Neural cell (in vitro differentiated cells): ENCODE measurements around the gene THBD. TPM values are rescaled to one million over a fixed set of nuclear protein-coding genes. Genes with fewer than 3 reads are reported as not detected.

Experiments used
- H2AFZ ChIP-seq: fragments of 200-600, 300-800 bp; sonication (generic), shearing (Covaris generic); 2 replicates; pipeline ENCODE4 v1.6.0; 2014; ENCODE audit warnings: low read depth, mild to moderate bottlenecking, antibody characterized with exemption, low read length, moderate library complexity
- H3F3A ChIP-seq: fragments of 200-600 bp; shearing (Covaris generic); 2 replicates; pipeline ENCODE4 v1.6.1; 2016; ENCODE audit warnings: mild to moderate bottlenecking, moderate library complexity, mixed read lengths, antibody characterized with exemption, low read length; ENCODE audit not compliant: insufficient read depth, poor library complexity, severe bottlenecking
- H3K27ac ChIP-seq: fragments of 200-600, 300-800 bp; sonication (generic), shearing (Covaris generic); 2 replicates; pipeline ENCODE4 v1.5.1; 2014; ENCODE audit warnings: mild to moderate bottlenecking, low read length, moderate library complexity
- H3K27me3 ChIP-seq: fragments of 300-800, 200-600 bp; sonication (generic), shearing (Covaris generic); 2 replicates; pipeline ENCODE4 v1.6.0; 2014; ENCODE audit warnings: mild to moderate bottlenecking, low read depth, low read length, moderate library complexity; ENCODE audit not compliant: insufficient read depth
- H3K36me3 ChIP-seq: fragments of 300-800, 200-600 bp; sonication (generic), shearing (Covaris generic); 2 replicates; pipeline ENCODE4 v1.5.1; 2014; ENCODE audit warnings: mild to moderate bottlenecking, antibody characterized with exemption, low read length, moderate library complexity; ENCODE audit not compliant: insufficient read depth
- H3K4me2 ChIP-seq: fragments of 300-800, 200-600 bp; sonication (generic), shearing (Covaris generic); 2 replicates; pipeline ENCODE4 v1.6.0; 2014; ENCODE audit warnings: mild to moderate bottlenecking, low read length
- H3K4me3 ChIP-seq: fragments of 300-800, 200-600 bp; sonication (generic), shearing (Covaris generic); 2 replicates; pipeline ENCODE4 v1.5.1; 2014; ENCODE audit warnings: mild to moderate bottlenecking, low read length, moderate library complexity
- H3K79me2 ChIP-seq: fragments of 200-600 bp; shearing (Covaris generic); replicated peaks from 2 replicates; pipeline ENCODE4 v1.6.0; 2014; ENCODE audit warnings: mild to moderate bottlenecking, low read length, moderate library complexity; ENCODE audit not compliant: insufficient read depth
- H3K9ac ChIP-seq: fragments of 300-800, 200-600 bp; sonication (generic), shearing (Covaris generic); 2 replicates; pipeline ENCODE4 v1.6.1; 2016; ENCODE audit warnings: mild to moderate bottlenecking, low read length, mixed read lengths
- H3K9me2 ChIP-seq: fragments of 200-600 bp; shearing (Covaris generic); 2 replicates; pipeline ENCODE4 v1.6.1; 2016; ENCODE audit warnings: mild to moderate bottlenecking, low read length, mixed read lengths; ENCODE audit not compliant: insufficient read depth
- H3K9me3 ChIP-seq: fragments of 200-600, 300-800 bp; sonication (generic), shearing (Covaris generic); 2 replicates; pipeline ENCODE4 v1.6.1; 2016; ENCODE audit warnings: mild to moderate bottlenecking, mixed run types, low read length, moderate library complexity, mixed read lengths
- H4K20me1 ChIP-seq: fragments of 200-600 bp; shearing (Covaris generic); 2 replicates; pipeline ENCODE4 v1.6.1; 2016; ENCODE audit warnings: mild to moderate bottlenecking, mixed run types; ENCODE audit not compliant: insufficient read depth
- EP300 ChIP-seq: fragments of 450-650 bp; conservative IDR thresholded peaks from 2 replicates; pipeline ENCODE4 v1.6.1; 2014; ENCODE audit warnings: antibody characterized with exemption, mild to moderate bottlenecking, moderate library complexity; ENCODE audit not compliant: poor library complexity, severe bottlenecking
- EZH2 ChIP-seq: fragments of 200-600, 300-800 bp; shearing (Covaris generic), sonication (generic); IDR thresholded peaks from 2 replicates; pipeline ENCODE4 v1.6.1; 2014; ENCODE audit warnings: antibody characterized with exemption, low read length, borderline replicate concordance, mild to moderate bottlenecking; ENCODE audit not compliant: insufficient read depth, poor library complexity, severe bottlenecking
- POLR2AphosphoS5 ChIP-seq: IDR thresholded peaks from 2 replicates; pipeline ENCODE4 v1.6.1; 2012
- RAD21 ChIP-seq: fragments of 450-650 bp; conservative IDR thresholded peaks from 2 replicates; pipeline ENCODE4 v1.6.1; 2014; ENCODE audit warnings: antibody characterized with exemption, mild to moderate bottlenecking, moderate library complexity
- polyA plus RNA-seq: library from polyadenylated mRNA; depleted of rRNA; stranded (reverse); fragments of >200 nt; gene quantifications from 2 replicates; pipeline ENCODE4 v1.2.3, GENCODE V29; 2014
- TF ChIP-seq, protein P1 (sequence below): IDR thresholded peaks from 2 replicates; pipeline ENCODE4 v1.6.1; 2012; ENCODE audit warnings: borderline replicate concordance
- TF ChIP-seq, protein P2 (sequence below): fragments of 450-650 bp; IDR thresholded peaks from 2 replicates; pipeline ENCODE4 v1.5.1; 2014; ENCODE audit warnings: antibody characterized with exemption, mild to moderate bottlenecking, moderate library complexity; ENCODE audit not compliant: poor library complexity, severe bottlenecking

THBD gene
- polyA plus RNA-seq, 1 donor from 2014 or later, result not detected

DNA sequence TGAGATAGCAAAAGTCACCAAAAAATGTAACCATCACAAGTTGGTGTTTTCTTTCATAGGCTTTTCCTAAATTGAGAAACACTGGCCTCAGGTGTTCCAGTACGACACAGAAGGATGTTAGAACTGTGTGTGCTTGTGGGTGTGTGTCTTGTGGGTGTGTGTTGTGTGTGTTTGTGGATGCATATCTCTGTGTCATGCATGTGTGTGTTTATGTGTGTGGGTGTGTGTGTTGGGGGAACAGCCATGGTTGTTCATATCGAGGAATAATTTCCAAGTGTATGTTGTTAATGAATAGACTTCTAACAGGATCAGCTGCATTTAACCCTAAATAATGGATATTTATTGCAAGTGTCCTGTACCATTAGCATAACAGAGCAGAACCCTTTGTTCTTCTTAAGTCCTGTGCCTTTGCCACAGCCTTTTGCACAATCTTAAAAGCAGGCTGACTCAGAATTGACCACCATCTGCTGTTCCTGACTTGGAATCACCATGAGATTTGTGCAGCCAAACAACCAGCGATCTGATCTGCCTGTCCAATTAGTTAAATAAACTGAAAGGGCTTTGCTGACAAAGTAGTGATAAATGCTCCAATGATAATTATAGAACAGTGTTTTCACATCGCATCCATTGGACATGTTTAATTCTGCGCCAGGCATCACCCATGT, 29.0 kb upstream of the THBD start:
- H3K4me3 ChIP-seq, result no peak overlapping the region
- H3K9me3 ChIP-seq, result no peaks in the 10 kb centered on the region
- no peak overlapping the region for H2AFZ ChIP-seq
- TF ChIP-seq, protein P1, sequence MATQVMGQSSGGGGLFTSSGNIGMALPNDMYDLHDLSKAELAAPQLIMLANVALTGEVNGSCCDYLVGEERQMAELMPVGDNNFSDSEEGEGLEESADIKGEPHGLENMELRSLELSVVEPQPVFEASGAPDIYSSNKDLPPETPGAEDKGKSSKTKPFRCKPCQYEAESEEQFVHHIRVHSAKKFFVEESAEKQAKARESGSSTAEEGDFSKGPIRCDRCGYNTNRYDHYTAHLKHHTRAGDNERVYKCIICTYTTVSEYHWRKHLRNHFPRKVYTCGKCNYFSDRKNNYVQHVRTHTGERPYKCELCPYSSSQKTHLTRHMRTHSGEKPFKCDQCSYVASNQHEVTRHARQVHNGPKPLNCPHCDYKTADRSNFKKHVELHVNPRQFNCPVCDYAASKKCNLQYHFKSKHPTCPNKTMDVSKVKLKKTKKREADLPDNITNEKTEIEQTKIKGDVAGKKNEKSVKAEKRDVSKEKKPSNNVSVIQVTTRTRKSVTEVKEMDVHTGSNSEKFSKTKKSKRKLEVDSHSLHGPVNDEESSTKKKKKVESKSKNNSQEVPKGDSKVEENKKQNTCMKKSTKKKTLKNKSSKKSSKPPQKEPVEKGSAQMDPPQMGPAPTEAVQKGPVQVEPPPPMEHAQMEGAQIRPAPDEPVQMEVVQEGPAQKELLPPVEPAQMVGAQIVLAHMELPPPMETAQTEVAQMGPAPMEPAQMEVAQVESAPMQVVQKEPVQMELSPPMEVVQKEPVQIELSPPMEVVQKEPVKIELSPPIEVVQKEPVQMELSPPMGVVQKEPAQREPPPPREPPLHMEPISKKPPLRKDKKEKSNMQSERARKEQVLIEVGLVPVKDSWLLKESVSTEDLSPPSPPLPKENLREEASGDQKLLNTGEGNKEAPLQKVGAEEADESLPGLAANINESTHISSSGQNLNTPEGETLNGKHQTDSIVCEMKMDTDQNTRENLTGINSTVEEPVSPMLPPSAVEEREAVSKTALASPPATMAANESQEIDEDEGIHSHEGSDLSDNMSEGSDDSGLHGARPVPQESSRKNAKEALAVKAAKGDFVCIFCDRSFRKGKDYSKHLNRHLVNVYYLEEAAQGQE, result no peak
- TF ChIP-seq, protein P2, sequence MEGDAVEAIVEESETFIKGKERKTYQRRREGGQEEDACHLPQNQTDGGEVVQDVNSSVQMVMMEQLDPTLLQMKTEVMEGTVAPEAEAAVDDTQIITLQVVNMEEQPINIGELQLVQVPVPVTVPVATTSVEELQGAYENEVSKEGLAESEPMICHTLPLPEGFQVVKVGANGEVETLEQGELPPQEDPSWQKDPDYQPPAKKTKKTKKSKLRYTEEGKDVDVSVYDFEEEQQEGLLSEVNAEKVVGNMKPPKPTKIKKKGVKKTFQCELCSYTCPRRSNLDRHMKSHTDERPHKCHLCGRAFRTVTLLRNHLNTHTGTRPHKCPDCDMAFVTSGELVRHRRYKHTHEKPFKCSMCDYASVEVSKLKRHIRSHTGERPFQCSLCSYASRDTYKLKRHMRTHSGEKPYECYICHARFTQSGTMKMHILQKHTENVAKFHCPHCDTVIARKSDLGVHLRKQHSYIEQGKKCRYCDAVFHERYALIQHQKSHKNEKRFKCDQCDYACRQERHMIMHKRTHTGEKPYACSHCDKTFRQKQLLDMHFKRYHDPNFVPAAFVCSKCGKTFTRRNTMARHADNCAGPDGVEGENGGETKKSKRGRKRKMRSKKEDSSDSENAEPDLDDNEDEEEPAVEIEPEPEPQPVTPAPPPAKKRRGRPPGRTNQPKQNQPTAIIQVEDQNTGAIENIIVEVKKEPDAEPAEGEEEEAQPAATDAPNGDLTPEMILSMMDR, result no peak
- no peak for TF ChIP-seq EP300
- no peak for TF ChIP-seq POLR2AphosphoS5
- no peak for TF ChIP-seq RAD21
- no peak for TF ChIP-seq EZH2
- no peak overlapping the region for H3K27ac ChIP-seq
- no peaks in the 10 kb centered on the region for H3K79me2 ChIP-seq
- H3K9ac ChIP-seq, result no peak overlapping the region
- no peaks in the 10 kb centered on the region for H3F3A ChIP-seq
- no peaks in the 10 kb centered on the region for H4K20me1 ChIP-seq
- H3K9me2 ChIP-seq, result no peaks in the 10 kb centered on the region
- no peaks in the 10 kb centered on the region for H3K27me3 ChIP-seq
- no peak overlapping the region for H3K4me2 ChIP-seq
- H3K36me3 ChIP-seq, result no peaks in the 10 kb centered on the region

DNA sequence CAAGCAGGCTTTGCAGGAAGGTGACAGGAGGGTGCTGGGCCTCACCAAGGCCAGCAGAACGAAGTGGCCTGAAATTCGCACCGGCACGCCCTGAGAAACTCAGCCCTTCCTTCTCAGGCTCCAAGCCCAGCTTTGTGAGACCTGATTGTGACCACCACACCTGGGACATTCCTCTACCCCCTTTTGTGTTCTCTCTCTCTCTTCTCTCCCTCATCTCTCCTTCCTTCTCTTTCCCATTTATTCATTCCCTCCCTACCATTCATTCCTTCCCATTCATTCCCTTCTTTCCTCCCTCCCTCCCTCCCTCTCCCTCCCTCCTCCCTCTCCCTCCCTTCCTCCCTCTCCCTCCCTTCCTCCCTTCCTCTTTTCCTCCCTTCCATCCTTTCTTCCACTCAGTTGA, 27.8 kb upstream of the THBD start:
- Histone ChIP-seq H3K9me3 (no peaks in the 10 kb centered on the region), H3F3A (no peaks in the 10 kb centered on the region), H4K20me1 (no peaks in the 10 kb centered on the region), H3K79me2 (no peaks in the 10 kb centered on the region), H3K4me2 (no peak overlapping the region), H3K36me3 (no peaks in the 10 kb centered on the region), H3K9ac (no peak overlapping the region), H3K27me3 (no peaks in the 10 kb centered on the region), H3K4me3 (no peak overlapping the region), H3K27ac (no peak overlapping the region), H3K9me2 (no peaks in the 10 kb centered on the region), H2AFZ (no peak overlapping the region)
- TF ChIP-seq, protein P2, result no peak
- TF ChIP-seq POLR2AphosphoS5 (no peak), EP300 (no peak), RAD21 (no peak)
- TF ChIP-seq, protein P1, result no peak
